Measurements from ENCODE around the gene RBMS3. TPM values are rescaled to one million over a fixed set of nuclear protein-coding genes. Genes with fewer than 3 reads are reported as not detected.
A peak's percentile ranks its signal among the peaks of the same experiment; 100 is the strongest.

RBMS3 gene
- total RNA-seq, 3 donors from 2014 or later, result 48.4 to 117 (median 103) TPM

- no peaks in the 10 kb centered on the region for H3K4me1 ChIP-seq
- intact Hi-C loops (cut with DNase I; ENCODE audit: low total_unique reads), result no loop called here
- no peak overlapping the region for H3K4me3 ChIP-seq
- H3K36me3 ChIP-seq, result no peaks in the 10 kb centered on the region
- DNase-seq (ENCODE audit: low spot score in 2 of 2), result no peak
- H3K27ac ChIP-seq, result no peak overlapping the region
- no peak for TF ChIP-seq CTCF (IDR thresholded peaks at IDR 0.05)
- TF ChIP-seq POLR2AphosphoS5 (IDR thresholded peaks at IDR 0.05), result no peak
- TF ChIP-seq POLR2A (IDR thresholded peaks at IDR 0.05), result no peak
- H3K9me3 ChIP-seq, result peaks cover 0 to 5% of the 10 kb centered on the region in 2 donors
- H3K27me3 ChIP-seq, result no peaks in the 10 kb centered on the region
Measured at GRCh38 chr3:29978036-29978435, 697.2 kb downstream of the RBMS3 start.

- intact Hi-C loops (cut with DNase I; ENCODE audit: low total_unique reads), result no loop called here
Measured at GRCh38 chr3:29991198-29991597, 710.3 kb downstream of the RBMS3 start.

GRCh38 chr3:30002797-30003196 is 721.9 kb downstream of the RBMS3 start:
- H3K4me1 ChIP-seq, result no peaks in the 10 kb centered on the region

More at GRCh38 chr3:29991198-29991597, 710.3 kb downstream of the RBMS3 start:
- H3K36me3 ChIP-seq, result no peaks in the 10 kb centered on the region
- H3K27ac ChIP-seq, result no peak overlapping the region
- no peaks in the 10 kb centered on the region for H3K9me3 ChIP-seq
- no peak for DNase-seq (ENCODE audit: low spot score in 2 of 2)
- no peak for TF ChIP-seq CTCF (IDR thresholded peaks at IDR 0.05)
- TF ChIP-seq POLR2A (IDR thresholded peaks at IDR 0.05), result no peak
- no peak for TF ChIP-seq POLR2AphosphoS5 (IDR thresholded peaks at IDR 0.05)
- H3K27me3 ChIP-seq, result no peaks in the 10 kb centered on the region
- no peaks in the 10 kb centered on the region for H3K4me1 ChIP-seq
- H3K4me3 ChIP-seq, result no peak overlapping the region

GRCh38 chr3:30003741-30004140 is 722.9 kb downstream of the RBMS3 start:
- H3K9me3 ChIP-seq, result no peaks in the 10 kb centered on the region
- no peak for TF ChIP-seq POLR2A (IDR thresholded peaks at IDR 0.05)
- no peaks in the 10 kb centered on the region for H3K4me1 ChIP-seq
- H3K4me3 ChIP-seq, result no peak overlapping the region
- no peak for DNase-seq (ENCODE audit: low spot score in 2 of 2)
- H3K27me3 ChIP-seq, result no peaks in the 10 kb centered on the region
- H3K27ac ChIP-seq, result peak overlapping the region in 1 of 2 donors; percentile 5
- intact Hi-C loops (cut with DNase I; ENCODE audit: low total_unique reads), result no loop called here
- no peaks in the 10 kb centered on the region for H3K36me3 ChIP-seq

More at GRCh38 chr3:30002797-30003196, 721.9 kb downstream of the RBMS3 start:
- Histone ChIP-seq H3K36me3 (no peaks in the 10 kb centered on the region), H3K4me3 (no peak overlapping the region), H3K9me3 (no peaks in the 10 kb centered on the region), H3K27me3 (no peaks in the 10 kb centered on the region), H3K27ac (peak overlapping the region in 1 of 2 donors; percentile 5)
- DNase-seq (ENCODE audit: low spot score in 2 of 2), result no peak
- intact Hi-C loops (cut with DNase I; ENCODE audit: low total_unique reads), result no loop called here
- TF ChIP-seq POLR2A (IDR thresholded peaks at IDR 0.05) (no peak), CTCF (IDR thresholded peaks at IDR 0.05) (no peak), POLR2AphosphoS5 (IDR thresholded peaks at IDR 0.05) (no peak)

- Histone ChIP-seq H3K4me1 (no peaks in the 10 kb centered on the region), H3K4me3 (no peak overlapping the region), H3K9me3 (no peaks in the 10 kb centered on the region), H3K36me3 (no peaks in the 10 kb centered on the region), H3K27ac (no peak overlapping the region), H3K27me3 (no peaks in the 10 kb centered on the region)
- no peak for TF ChIP-seq CTCF (IDR thresholded peaks at IDR 0.05)
- no peak for TF ChIP-seq POLR2AphosphoS5 (IDR thresholded peaks at IDR 0.05)
- TF ChIP-seq POLR2A (IDR thresholded peaks at IDR 0.05), result no peak
- DNase-seq (ENCODE audit: low spot score in 2 of 2), result no peak
- intact Hi-C loops (cut with DNase I; ENCODE audit: low total_unique reads), result no loop called here
Measured at GRCh38 chr3:30004481-30004880, 723.6 kb downstream of the RBMS3 start.

GRCh38 chr3:30006111-30006510 is 725.2 kb downstream of the RBMS3 start:
- H3K27ac ChIP-seq, result no peak overlapping the region
- intact Hi-C loops (cut with DNase I; ENCODE audit: low total_unique reads), result no loop called here
- no peaks in the 10 kb centered on the region for H3K27me3 ChIP-seq
- TF ChIP-seq POLR2A (IDR thresholded peaks at IDR 0.05), result no peak
- TF ChIP-seq POLR2AphosphoS5 (IDR thresholded peaks at IDR 0.05), result no peak
- TF ChIP-seq CTCF (IDR thresholded peaks at IDR 0.05), result no peak
- H3K4me1 ChIP-seq, result no peaks in the 10 kb centered on the region
- no peak for DNase-seq (ENCODE audit: low spot score in 2 of 2)
- H3K9me3 ChIP-seq, result no peaks in the 10 kb centered on the region
- H3K36me3 ChIP-seq, result no peaks in the 10 kb centered on the region
- H3K4me3 ChIP-seq, result no peak overlapping the region
